Measurements from ENCODE around the gene FGF8.

DNA sequence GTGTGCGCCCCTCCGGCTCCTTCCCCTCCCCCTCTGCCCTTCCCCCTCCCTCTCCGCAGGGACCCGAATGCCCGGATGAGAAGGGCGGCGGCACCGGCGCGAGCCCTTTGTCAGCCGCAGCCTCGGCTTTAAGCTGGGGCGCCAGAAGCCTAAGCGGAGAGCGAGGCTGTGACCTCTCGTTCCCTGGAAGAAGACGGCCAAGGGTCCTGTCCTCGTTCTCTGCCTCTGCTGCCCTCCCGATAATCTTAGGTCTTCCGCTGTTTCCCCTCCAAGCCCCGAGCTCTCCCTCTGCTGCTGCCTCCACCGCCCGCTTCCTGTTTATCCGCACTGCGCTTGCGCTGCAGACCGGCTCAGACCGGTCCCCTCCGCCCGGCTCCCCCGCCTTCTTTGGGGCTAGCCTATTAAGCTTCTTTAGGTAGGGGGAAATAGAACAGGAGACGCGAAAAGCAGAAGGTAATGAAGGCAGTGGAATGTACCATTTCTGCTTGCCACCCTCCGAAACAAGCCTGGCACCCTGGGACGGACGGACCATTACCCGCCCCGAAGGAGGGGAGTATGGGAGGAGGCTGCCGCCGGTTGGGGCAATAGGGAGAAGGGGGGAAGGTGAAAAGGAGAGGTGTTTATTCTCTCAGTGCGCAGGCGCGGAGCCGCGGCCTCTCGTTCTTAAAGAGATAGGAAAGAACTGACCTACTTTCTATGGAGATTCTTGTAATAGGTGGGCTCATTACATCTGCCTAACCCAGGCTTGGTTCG, 42.4 kb upstream of the FGF8 start, which contains the start of gene OGA:
- TF ChIP-seq POLR2AphosphoS5 (IDR thresholded peaks at IDR 0.05; ENCODE audit: low read length) (peak; percentile 96), RAD21 (IDR thresholded peaks at IDR 0.05; ENCODE audit: insufficient read depth, low read depth, low read length) (no peak), SRF (IDR thresholded peaks at IDR 0.05; ENCODE audit: low read depth in 2 of 2, low read length in 2 of 2) (no peak), POLR2A (IDR thresholded peaks at IDR 0.05; ENCODE audit: low read depth, low read length) (peak; percentile 92), CREM (IDR thresholded peaks at IDR 0.05; ENCODE audit: low read depth) (peak; percentile 59; the same call in 1 of the 2 replicates), NBN (IDR thresholded peaks at IDR 0.05) (peak; percentile 98), TAF1 (IDR thresholded peaks at IDR 0.05; ENCODE audit: borderline replicate concordance, low read depth, low read length) (peak; percentile 100), RAD51 (IDR thresholded peaks at IDR 0.05) (no peak)
- TF ChIP-seq, protein P1, sequence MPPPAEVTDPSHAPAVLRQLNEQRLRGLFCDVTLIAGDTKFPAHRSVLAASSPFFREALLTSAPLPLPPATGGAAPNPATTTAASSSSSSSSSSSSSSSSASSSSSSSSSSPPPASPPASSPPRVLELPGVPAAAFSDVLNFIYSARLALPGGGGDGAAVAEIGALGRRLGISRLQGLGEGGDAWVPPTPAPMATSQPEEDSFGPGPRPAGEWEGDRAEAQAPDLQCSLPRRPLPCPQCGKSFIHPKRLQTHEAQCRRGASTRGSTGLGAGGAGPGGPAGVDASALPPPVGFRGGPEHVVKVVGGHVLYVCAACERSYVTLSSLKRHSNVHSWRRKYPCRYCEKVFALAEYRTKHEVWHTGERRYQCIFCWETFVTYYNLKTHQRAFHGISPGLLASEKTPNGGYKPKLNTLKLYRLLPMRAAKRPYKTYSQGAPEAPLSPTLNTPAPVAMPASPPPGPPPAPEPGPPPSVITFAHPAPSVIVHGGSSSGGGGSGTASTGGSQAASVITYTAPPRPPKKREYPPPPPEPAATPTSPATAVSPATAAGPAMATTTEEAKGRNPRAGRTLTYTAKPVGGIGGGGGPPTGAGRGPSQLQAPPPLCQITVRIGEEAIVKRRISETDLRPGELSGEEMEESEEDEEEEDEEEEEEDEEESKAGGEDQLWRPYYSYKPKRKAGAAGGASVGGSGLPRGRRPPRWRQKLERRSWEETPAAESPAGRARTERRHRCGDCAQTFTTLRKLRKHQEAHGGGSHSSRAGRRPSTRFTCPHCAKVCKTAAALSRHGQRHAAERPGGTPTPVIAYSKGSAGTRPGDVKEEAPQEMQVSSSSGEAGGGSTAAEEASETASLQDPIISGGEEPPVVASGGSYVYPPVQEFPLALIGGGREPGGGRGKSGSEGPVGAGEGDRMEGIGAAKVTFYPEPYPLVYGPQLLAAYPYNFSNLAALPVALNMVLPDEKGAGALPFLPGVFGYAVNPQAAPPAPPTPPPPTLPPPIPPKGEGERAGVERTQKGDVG (CRISPR knock-in tag; IDR thresholded peaks at IDR 0.05) = 0 out of 2 replicates have a peak, but pooled peaks have one; percentile 9
- TF ChIP-seq, protein P2, sequence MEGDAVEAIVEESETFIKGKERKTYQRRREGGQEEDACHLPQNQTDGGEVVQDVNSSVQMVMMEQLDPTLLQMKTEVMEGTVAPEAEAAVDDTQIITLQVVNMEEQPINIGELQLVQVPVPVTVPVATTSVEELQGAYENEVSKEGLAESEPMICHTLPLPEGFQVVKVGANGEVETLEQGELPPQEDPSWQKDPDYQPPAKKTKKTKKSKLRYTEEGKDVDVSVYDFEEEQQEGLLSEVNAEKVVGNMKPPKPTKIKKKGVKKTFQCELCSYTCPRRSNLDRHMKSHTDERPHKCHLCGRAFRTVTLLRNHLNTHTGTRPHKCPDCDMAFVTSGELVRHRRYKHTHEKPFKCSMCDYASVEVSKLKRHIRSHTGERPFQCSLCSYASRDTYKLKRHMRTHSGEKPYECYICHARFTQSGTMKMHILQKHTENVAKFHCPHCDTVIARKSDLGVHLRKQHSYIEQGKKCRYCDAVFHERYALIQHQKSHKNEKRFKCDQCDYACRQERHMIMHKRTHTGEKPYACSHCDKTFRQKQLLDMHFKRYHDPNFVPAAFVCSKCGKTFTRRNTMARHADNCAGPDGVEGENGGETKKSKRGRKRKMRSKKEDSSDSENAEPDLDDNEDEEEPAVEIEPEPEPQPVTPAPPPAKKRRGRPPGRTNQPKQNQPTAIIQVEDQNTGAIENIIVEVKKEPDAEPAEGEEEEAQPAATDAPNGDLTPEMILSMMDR (IDR thresholded peaks at IDR 0.05 in 2 of 3, conservative IDR thresholded peaks at IDR 0.05 in 1 of 3; ENCODE audit: control insufficient read depth in 2 of 3, extremely low read depth in 1 of 3, insufficient read depth in 1 of 3, low read depth in 3 of 3, low read length in 3 of 3) = no peak
- TF ChIP-seq, protein P3, sequence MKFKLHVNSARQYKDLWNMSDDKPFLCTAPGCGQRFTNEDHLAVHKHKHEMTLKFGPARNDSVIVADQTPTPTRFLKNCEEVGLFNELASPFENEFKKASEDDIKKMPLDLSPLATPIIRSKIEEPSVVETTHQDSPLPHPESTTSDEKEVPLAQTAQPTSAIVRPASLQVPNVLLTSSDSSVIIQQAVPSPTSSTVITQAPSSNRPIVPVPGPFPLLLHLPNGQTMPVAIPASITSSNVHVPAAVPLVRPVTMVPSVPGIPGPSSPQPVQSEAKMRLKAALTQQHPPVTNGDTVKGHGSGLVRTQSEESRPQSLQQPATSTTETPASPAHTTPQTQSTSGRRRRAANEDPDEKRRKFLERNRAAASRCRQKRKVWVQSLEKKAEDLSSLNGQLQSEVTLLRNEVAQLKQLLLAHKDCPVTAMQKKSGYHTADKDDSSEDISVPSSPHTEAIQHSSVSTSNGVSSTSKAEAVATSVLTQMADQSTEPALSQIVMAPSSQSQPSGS (IDR thresholded peaks at IDR 0.05; ENCODE audit: low read length) = no peak
